MCF 10A (cell line): ENCODE measurements around the gene RFX2. TPM values are rescaled to one million over a fixed set of nuclear protein-coding genes. Genes with fewer than 3 reads are reported as not detected.

Experiments used
- BruUV-seq: library from RNA; stranded (reverse); fragments of 400-500 nt; replicated peaks from 2 replicates; lab custom pipeline; 2021; lab: Mats Ljungman, UMichigan
- CTCF ChIA-PET: fragments of 300-600 bp; sonication (Branson Sonifier 250); formaldehyde crosslinking; extraction: SDS; loops from one replicate; lab custom pipeline; 2021; ENCODE audit warnings: antibody characterized with exemption, inconsistent platforms; lab: Yijun Ruan, JAX
- POLR2A ChIA-PET: fragments of 300-600, 350-650 bp; sonication (Branson Sonifier 250); formaldehyde crosslinking; extraction: SDS; loops from one replicate; lab custom pipeline; 2020; ENCODE audit warnings: antibody characterized with exemption, inconsistent platforms; lab: Yijun Ruan, JAX
- DNase-seq: peaks from one replicate; pipeline ENCODE4 v3.0.0-alpha.2; 2018; ENCODE audit not compliant: unreplicated experiment
- H3K27ac Mint-ChIP-seq: one replicate; pipeline ENCODE4 v1.8.0; 2022; ENCODE audit warnings: mild to moderate bottlenecking, low read depth, mixed read lengths; ENCODE audit not compliant: unreplicated experiment
- H3K27me3 Mint-ChIP-seq: one replicate; pipeline ENCODE4 v1.8.0; 2022; ENCODE audit warnings: mixed read lengths; ENCODE audit not compliant: insufficient read depth, unreplicated experiment
- H3K36me3 Mint-ChIP-seq: one replicate; pipeline ENCODE4 v1.8.0; 2022; ENCODE audit warnings: mild to moderate bottlenecking, moderate library complexity, mixed read lengths; ENCODE audit not compliant: insufficient read depth, unreplicated experiment
- H3K4me1 Mint-ChIP-seq: one replicate; pipeline ENCODE4 v1.8.0; 2022; ENCODE audit warnings: mixed read lengths; ENCODE audit not compliant: insufficient read depth, unreplicated experiment
- H3K4me3 Mint-ChIP-seq: one replicate; pipeline ENCODE4 v1.8.0; 2022; ENCODE audit warnings: mild to moderate bottlenecking, moderate library complexity, mixed read lengths; ENCODE audit not compliant: unreplicated experiment
- H3K9me3 Mint-ChIP-seq: one replicate; pipeline ENCODE4 v1.8.0; 2022; ENCODE audit warnings: mixed read lengths; ENCODE audit not compliant: unreplicated experiment
- CTCF ChIP-seq: fragments of 200-600 bp; IDR thresholded peaks from one replicate; pipeline ENCODE4 v1.8.0; 2022; ENCODE audit warnings: antibody characterized with exemption, mild to moderate bottlenecking; ENCODE audit not compliant: unreplicated experiment
- intact Hi-C: fragments of 100-400 bp; cut with micrococcal nuclease; formaldehyde crosslinking; loops from 2 replicates; pipeline ENCODE4 v1.14.1; 2022
- total RNA-seq: library from RNA; stranded (reverse); gene quantifications from 2 replicates; pipeline ENCODE4 v1.2.3, GENCODE V29; 2022

The RFX2 gene
- total RNA-seq, 1 experiment from 2014 or later: 9.9 TPM

GRCh38 chr19:5983367-5983955 lies 126.8 kb downstream of the RFX2 start:
- intact Hi-C loops: loop anchor here (10.0 kb wide), 1 partner anchor 179 kb away; the partner anchor contains the start of gene NRTN
- Mint-ChIP-seq H3K27me3 (no peaks in the 10 kb centered on the region), H3K36me3 (no peaks in the 10 kb centered on the region), H3K9me3 (no peaks in the 10 kb centered on the region), H3K4me1 (peaks cover 21% of the 10 kb centered on the region), H3K27ac (no peak overlapping the region), H3K4me3 (no peak overlapping the region)
- no peak for TF ChIP-seq CTCF
- POLR2A ChIA-PET: interaction anchor here (0.6 kb wide), 1 partner anchor 210 kb away, joined by 3 read pairs; no protein-coding TSS in a partner anchor
- BruUV-seq: no TSS peak
- peak; percentile 35 for DNase-seq
- CTCF ChIA-PET: interaction anchor here (0.6 to 1.0 kb wide), 3 partner anchors 9 to 143 kb away, joined by 3 read pairs; no protein-coding TSS in a partner anchor

DNA sequence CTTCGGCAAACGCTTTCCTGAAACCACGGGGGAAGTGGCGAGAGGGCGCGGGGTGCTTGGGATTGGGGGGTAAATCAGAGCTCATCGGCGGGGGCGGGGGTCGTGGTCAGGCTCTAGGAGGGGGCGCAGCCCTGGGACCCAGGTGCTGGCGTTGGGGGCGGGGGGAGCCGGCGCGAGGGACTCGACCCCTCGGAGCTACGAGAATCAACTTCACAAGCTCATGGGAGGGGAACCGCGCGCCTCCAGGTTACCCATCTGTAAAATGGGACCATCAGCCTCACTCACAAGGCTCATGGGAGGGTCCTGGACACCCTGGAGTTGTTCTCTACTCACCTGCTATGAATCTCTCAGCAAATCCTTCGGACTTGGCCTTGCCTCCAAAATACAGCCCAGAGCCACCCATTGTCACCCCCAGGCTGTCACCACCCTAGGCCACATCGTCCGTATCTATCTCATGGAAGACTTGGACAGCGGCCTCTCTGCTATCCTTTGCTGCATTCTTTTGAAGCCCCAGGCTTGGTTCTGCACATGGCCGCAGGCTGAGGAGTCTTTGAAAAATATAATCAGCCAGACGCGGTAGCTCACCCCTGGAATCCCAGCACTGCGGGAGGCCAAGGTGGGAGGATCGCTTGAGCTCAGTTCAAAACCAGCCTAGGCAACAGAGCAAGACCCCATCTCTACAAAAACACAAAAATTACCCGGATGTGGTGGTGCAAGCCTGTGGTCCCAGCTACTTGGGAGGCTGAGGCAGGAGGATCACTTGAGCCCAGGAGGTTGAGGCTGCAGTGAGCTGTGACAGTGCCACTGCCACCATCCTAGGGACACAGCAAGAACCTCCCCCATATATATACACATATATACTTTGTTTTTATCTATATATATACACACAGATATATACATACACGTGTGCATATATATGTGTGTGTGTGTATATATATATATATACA lies 131.4 kb downstream of the RFX2 start:
- Mint-ChIP-seq H3K27ac (peak overlapping the region; percentile 96), H3K36me3 (peaks cover 7% of the 10 kb centered on the region), H3K27me3 (no peaks in the 10 kb centered on the region), H3K9me3 (no peaks in the 10 kb centered on the region), H3K4me1 (peaks cover 27% of the 10 kb centered on the region), H3K4me3 (peak overlapping the region; percentile 89)
- no peak for DNase-seq
- ChIA-PET POLR2A (interaction anchor here (0.6 to 3.5 kb wide), 9 partner anchors 8 to 260 kb away, joined by 3 to 18 read pairs (median 7); partner anchors contain the start of genes NDUFA11 and VMAC), CTCF (interaction anchor here (0.5 to 3.4 kb wide), 5 partner anchors 10 to 138 kb away, joined by 3 to 18 read pairs (median 4); no protein-coding TSS in a partner anchor)
- TSS peak; percentile 77 for BruUV-seq
- intact Hi-C loops: no loop called here
- TF ChIP-seq CTCF: no peak

- POLR2A ChIA-PET: interaction anchor here (0.6 to 3.5 kb wide), 10 partner anchors 9 to 320 kb away, joined by 3 to 18 read pairs (median 4); partner anchors contain the start of genes NDUFA11 and VMAC
Observed at GRCh38 chr19:5977785-5978605, 132.3 kb downstream of the RFX2 start, which contains the start of gene RANBP3. Gene RANBP3, minus strand, starts transcription at chr19:5978140. Its CDS starts 58 bp downstream, at chr19:5978082.

More at GRCh38 chr19:5977785-5978605, 132.3 kb downstream of the RFX2 start, which contains the start of gene RANBP3:
- H3K4me1 Mint-ChIP-seq: peaks cover 27% of the 10 kb centered on the region
- H3K27ac Mint-ChIP-seq: peak within 1 kb of the TSS; percentile 96
- H3K9me3 Mint-ChIP-seq: no peaks in the 10 kb centered on the region
- BruUV-seq: no TSS peak
- H3K36me3 Mint-ChIP-seq: peaks cover 7% of the 10 kb centered on the region
- intact Hi-C loops: no loop called here
- DNase-seq: peak; percentile 99
- no peak for TF ChIP-seq CTCF
- no peaks in the 10 kb centered on the region for H3K27me3 Mint-ChIP-seq
- CTCF ChIA-PET: interaction anchor here (0.6 to 3.4 kb wide), 6 partner anchors 10 to 184 kb away, joined by 3 to 19 read pairs (median 7); no protein-coding TSS in a partner anchor
- H3K4me3 Mint-ChIP-seq: peak within 1 kb of the TSS; percentile 89
